GM21786 (cell line): ENCODE results near the gene ABCA13.

Source experiments
- ATAC-seq: cut with Tn5 transposase; IDR thresholded peaks from one replicate; pipeline ENCODE4 v1.9.1; 2021; ENCODE audit not compliant: unreplicated experiment

ABCA13 gene

DNA sequence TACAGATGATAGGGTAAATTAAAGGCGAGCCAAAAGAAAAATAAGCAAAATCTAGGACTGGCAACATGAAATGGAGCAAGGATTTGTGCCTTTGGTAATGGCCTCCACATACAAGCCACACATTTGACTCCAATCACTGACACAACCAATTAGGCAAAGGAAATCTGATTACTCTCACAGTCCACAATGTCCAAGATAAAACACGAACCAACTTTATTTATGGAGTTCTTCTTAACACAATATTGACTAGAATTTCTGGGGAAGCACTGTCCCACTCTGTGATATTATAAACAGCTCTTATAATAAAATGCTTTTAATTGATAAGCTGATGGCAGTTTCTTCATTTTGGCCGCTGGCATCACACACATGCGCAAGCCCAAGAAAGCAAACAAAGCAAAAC lies 334.2 kb downstream of the ABCA13 start:
- no peak for ATAC-seq

DNA sequence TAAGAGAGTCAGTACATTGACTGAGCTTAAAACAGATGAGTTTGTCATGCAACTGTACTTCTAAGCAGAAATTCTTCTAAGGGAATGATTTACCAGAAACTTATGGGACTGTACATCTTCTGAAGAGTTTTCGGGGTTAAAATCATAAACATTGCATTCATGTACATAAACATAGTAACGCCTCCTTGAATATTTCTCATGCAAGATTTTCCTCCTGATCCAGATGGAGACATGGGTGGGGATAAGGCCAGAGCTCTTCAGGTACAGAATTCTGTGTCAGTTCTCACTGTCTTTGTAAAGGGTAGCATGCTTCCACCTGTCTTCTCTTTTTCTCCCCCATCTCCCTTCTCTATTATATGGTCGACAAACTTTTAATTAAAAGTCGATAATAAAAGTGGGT lies 335.3 kb downstream of the ABCA13 start:
- no peak for ATAC-seq

DNA sequence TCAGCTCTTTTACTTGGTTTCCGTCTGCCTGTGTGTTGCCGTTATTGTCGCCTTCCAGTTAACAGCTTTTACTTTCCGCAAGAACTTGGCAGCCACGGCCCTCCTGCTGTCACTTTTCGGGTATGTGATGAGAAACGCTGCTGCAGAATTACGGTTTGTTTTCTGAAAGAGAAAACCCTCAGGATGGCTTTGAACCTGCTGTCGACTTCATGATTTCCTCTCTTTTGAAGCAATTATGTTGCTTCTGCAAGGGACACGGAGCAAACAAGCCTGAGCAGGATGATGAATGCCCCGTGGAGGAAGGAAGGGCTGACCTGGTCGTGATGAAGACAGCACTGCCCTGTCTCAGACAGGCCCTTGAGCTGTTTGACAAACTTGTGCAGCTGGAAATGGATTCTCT lies 339.8 kb downstream of the ABCA13 start:
- ATAC-seq = no peak

DNA sequence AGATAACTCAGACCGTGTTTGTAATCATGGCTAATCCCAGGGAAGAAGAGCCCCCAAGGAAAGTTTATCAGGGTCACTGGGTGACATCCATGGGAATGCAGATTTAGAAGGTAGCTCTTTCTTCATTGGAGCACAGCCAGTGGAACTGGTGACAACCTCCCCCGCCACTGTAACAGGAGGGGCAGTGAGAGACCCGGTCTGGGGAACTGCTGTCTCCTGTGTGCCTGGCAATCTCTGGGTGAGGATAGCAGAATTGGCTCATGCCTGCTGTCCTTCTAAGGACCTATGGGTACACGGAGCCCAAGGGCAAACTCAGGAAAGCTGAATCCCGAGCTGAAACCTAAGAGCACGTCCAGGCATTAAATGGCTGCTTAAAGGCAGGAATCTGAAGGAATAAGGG lies 341.6 kb downstream of the ABCA13 start:
- no peak for ATAC-seq

DNA sequence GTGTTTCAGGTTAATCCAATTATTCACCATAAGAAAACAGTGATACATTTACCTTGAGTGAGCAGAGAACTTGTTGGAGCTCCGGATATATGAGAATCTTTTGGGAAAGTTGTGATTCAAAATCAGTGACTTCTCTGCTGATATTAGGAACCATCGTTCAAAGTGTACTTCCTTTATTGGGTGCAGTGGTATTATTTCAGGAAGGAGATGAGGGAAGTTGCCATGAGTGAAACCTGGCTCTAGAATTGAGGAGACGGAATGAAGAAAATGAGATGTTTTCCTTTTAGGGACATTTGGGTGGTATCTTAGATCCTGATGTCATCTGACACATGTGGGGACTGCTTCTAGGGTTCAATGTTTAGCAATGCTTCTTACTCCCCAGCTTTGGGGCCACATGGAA lies 343.9 kb downstream of the ABCA13 start:
- no peak for ATAC-seq

DNA sequence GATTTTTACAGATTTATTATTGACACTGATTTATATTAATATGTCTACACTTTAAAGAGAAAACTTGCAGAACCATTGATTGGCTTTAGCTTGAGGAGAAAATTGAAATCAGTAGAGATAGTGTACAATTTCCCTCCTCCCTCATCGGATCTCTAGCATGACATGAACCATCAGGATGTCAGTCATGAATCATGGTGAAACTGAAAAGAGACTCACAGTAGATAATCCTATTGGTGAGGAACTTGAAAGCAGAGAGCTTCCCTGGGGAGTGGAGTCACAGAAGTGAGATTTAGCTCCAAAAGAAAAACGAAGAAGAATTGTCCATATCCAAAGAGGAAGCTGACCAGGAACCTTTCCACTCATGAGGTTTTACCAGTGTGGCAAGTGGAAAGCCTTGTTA lies 346.8 kb downstream of the ABCA13 start:
- no peak for ATAC-seq

DNA sequence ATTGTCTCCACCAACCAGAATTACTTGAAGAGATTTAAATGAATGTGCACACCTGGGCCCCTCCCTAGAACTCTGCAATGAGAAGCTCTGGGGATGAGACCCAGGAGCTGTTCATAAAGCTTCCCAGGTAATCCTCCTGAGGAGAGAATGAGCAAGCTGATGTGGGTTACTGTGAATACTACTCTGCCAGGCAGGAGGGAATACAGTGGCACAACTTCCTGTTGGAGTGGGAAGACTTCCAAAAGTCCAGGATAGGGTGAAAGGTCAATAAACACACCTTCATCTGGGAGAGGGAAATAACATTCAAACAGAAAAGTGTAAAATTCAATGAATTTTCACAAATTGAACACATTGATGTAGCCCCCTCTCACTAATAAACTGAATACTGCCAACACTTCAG lies 351.4 kb downstream of the ABCA13 start:
- no peak for ATAC-seq

DNA sequence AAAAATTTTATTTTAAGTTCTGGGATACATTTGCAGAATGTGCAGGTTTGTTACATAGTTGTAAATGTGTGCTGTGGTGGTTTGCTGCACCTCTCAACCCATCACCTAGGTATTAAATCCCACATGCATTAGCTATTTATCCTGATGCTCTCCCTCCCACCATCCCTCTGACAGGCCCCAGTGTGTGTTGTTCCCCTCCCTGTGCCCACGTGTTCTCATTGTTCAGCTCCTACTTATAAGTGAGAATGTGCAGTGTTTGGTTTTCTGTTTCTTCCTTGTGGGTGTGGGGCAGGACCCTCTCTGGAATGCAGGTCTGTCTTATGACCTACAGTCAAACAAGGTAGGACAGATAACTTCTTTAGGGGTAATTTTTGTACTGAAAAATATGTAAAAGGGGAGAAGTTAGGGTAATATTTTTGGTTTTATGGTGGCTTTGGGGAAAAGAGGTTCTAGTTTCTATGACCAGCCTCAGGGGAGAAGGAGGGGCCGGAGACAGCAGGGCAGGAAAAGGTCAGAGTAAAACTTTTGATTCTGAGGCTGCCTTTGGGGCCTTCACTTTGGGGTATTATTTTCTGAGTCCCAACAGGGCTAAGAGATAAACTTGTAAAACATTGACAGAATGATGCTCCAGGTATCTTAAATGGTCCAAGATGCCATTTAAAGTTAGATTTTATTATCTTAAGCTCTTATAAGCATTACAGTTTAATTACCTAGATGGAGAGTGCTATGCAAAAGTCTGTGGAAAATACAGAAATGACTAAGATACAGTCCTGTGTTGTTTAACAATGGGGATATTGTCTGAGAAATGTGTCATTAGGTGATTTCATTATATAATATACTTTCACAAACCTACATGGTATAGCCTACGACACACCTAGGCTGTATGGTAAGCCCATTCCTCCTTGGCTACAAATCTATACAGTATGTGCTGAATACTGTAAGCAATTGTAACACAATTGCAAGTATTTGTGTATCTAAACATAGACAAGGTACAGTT lies 354.8 kb downstream of the ABCA13 start:
- no peak for ATAC-seq

DNA sequence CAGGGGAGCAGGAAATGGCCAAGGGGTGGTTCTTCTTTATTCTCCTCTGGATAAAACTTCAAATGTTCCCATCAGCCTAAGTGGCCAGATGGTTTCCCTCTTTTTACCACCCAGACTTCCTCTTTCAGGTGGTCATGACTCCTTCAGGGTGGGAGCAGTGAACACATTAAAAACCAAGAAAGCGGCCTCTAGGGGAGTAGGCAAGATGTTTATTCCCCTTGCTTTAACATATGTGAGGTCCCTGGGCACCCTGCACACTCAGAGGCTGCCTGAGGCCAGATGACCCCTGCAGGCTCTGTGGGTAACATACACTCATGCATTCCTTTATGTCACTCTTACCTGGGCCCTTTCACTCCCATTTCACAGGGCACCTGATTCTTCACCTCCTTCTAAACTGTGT lies 357.4 kb downstream of the ABCA13 start:
- peak; percentile 44 for ATAC-seq

DNA sequence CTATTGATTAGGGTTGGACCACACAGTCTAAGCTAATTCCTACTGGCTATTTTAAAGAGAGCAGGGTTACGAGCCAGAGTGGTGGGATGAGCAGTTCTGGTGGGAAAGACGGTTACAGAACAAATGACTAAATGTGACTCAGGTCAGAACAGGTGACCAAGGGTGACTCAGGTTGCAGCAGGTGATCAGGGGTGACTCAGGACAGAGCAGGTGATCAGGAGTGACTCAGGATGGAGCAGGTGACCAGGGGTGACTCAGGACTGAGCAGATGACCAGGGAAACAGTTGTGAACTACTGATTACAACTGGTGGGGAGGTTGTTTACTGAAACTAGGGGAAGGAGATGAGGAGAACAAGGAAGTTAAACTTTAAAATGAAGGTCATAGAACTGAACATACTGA lies 366.3 kb downstream of the ABCA13 start:
- ATAC-seq = no peak

DNA sequence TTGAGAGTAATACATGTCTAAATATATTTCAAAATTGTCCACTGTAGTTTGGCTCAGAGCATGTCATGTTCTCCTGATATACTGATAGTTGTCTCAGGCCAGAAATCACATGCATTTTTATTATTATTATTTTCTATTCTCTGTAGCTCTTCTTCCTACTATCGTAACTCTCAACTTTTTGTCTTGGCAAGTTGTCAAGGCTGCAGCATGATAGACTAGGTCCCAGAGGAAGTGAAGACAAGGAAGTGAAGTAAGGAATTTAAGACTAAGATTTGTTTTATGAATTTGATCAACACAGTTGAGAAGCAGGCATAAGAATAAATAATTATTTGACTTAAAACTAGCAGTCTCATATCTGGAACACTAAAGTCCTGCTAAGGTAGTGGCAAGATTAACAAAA lies 369.5 kb downstream of the ABCA13 start:
- no peak for ATAC-seq

DNA sequence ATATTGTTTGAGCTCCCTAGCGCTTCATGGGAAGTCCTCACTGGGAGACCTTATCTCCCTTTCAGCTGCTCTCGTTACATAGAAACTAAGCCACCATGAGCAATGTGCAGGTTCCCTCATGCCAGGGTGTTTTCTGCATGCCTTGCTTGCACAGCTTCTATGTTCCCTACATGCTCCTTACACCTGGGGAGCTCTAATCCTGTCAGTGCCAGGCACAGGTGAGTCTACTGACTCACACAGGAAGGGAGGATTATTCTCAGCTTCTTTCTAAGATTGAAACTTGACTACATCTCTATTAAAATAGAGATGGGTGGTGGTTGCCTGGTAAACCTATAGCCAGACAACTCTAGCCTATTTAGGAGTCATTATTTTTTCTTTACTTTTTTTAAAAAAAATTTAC lies 377.4 kb downstream of the ABCA13 start:
- no peak for ATAC-seq

DNA sequence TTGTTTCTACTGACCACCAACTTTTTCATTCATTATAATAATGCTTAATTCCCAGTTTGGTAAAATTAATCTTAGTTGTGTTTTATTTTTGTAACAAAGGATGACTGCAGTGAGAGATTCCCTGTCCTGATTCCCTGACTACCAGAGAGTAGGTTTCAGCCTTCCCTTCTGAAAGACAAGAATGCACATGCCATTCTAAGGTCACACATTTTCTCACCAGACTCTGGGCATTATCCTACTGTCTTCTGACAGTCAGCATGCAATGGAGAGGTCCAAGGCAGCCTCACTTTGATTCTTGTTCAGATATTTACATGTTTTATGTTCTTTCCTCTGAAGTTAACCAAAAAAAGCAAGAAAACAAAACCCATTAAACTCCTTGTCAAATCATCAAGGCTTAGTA lies 380.4 kb downstream of the ABCA13 start:
- no peak for ATAC-seq

DNA sequence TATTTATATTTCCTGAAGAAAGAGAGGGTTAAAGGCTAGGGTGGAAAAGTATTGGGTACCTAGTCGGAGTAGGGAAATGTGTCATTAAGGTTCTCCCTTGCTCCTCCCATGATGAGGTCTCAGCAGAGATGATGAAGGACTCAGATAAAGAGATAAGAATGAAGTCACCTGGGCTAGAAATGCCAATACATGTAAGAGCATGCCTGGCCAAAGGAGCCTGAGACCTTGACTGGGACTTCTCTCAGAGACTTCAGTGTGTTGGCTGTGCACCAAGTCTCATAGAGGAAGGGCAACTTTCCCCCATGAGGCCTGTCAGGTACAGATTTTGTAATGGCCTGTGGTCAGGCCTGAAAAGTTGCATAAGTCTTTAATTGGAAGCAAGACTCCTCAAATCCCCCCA lies 392.1 kb downstream of the ABCA13 start:
- no peak for ATAC-seq

DNA sequence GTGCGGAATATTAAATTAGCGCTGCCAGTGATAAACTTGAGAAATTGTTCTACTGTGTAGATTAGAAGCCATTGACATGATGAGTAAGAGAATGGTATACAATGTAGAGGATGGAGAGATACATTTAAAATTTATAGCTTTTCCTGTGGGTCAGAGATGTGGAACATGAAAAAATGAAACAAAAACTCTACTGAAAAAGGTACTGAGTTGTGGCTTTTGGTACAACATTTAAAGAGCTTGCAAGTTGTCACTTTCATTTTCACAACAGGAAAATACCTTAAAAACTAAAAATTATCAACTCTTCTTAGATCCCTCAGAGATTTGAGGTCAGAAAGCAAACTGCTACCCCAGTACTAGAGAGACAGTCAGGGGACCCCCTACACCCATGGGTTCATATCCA lies 404.3 kb downstream of the ABCA13 start:
- peak; percentile 40 for ATAC-seq

DNA sequence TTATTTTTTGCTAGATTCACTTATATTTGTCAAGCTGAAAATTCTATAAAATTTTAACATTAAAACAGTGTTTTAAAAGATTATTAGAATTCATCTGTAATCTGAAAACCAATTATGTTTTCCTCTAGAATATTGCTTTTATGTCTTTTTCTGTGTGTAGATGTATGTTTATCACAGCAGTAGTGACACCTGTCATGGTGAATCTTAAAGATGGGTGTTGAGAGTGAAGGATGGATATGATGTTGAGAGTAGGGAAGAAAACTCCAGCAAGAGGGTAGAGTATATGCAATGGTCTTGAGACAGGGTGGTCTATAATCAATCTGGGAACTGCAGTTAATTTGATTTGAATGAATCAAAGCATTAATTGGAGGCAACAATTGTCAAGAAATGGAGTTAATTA lies 416.2 kb downstream of the ABCA13 start:
- ATAC-seq = no peak

DNA sequence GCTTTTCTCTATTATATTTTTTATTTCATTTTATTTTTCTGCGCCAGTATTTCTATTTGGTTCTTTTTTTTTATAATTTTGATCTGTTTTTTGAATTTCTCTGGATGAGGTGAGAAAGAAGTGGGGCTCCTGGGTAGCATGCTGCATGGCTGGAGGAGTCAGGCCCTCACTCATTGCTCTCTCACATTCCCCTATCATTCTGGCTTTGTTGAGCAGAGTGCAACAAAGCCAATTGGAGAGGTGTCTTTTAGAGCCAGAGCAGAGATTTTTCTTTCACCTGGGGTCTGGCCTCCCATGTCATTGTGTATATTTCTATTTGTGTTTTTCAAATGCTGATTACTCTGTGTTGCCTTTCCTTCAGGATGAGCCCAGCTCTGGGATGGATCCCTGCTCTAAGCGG lies 423.1 kb downstream of the ABCA13 start:
- ATAC-seq = no peak

DNA sequence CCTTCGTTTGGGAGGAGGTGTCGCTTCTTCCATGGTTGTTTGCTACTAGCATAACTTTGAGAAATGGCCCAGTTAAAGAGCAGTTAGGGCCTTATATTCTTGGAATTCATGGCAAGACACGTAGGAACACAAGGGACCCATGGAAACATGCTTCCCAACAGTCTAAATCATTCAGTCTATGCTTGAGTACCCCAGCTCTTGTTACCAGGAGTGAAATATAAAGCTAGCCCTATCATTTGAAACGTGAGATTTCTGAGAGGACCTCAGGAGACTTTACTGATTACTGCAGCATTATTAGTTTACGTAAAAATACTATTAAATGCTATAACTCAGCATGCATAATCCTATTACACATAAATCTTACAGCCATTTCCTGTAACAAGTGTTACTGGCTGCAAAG lies 424.5 kb downstream of the ABCA13 start:
- no peak for ATAC-seq

DNA sequence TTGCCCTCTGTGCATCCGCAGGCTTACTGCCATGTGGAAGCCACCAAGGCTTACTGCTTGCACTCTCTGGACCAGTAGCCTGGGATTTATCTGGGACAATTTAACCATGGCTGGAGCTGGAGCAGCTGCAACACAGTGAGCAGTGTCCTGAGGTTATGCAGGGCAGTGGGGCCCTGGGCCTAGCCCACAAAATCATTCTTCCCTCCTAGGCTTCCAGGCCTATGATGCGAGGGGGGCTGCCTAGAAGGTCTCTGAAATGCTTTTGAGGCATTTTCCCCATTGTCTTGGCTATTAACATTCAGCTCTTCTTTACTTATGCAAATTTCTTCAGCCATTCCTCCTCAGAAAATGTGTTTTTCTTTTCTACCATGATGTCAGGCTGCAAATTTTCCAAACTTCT lies 439.4 kb downstream of the ABCA13 start:
- ATAC-seq = no peak

DNA sequence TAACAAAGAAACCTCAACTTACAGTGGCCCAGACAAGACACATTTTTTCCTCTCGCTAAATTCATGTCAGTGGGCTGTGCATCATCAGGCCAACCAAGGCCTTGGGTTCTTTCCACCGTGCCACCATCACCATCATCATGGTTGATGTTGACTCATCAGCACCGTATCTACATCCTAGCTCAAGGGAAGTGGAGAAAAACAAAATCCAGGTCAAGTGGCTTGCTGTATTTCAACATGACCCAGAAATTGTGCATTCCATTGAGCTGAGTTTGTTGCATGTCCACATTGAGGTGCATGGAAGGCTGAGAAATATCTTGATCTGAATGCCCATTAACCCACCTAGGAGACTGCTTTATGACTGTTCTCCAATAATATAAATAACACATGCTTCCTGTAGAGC lies 440.7 kb downstream of the ABCA13 start:
- no peak for ATAC-seq

DNA sequence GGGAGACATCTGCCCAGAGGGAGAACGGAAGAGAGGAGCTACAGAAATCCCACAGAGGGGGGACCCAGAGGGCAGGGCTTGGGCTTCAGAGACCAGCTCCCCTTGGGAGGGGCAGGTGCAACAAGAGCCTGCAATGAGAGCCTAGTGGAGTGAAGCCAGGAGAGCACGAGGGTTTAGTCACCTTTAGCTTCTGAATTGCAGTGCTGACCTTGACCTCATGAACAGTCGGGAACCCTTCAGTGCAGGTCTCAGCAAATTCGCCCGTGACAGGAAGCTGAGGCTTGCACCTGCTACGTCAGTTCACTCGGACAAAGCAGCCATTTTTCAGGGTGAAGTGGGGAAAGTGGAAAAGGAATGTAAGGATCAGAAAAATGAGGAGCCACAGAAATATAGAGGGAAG lies 446.2 kb downstream of the ABCA13 start:
- ATAC-seq = no peak

DNA sequence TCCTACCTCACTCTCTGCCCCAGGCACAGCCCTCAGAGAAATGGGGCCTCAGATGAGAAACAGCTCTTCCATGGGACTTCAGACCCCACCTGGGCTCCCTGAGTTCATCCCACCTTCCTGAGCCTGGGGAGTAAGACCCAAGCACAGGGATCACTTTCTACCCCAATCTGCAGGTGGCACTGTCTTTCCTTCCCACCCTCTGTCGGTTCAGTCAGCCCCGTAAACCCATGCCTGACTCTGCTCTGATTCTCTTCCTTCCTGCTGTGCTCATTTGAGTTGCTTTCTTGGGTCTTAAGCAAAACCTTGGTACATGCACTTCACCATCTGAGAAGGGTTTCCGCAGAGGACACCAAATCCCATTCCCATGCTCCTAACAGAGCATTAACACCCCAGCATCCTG lies 446.7 kb downstream of the ABCA13 start:
- ATAC-seq = no peak

DNA sequence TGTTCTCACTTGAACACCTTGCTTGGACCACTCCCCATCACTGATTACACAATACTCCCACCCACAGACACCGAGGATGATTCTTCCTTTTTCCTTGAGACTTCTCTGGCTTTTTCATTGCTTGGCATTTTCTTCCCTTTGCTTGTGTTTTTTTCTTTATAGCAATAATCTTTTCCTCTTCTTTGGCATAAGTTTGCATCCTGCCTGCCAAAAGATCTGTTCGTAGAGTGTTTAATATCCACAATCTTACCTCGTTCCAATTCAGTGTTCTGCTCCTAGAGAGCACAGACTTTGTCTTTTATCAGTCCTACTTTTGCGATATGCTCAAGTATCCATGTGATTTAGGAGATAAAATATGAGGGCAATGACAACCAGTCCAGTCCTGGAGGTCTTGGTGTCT lies 449.8 kb downstream of the ABCA13 start:
- ATAC-seq = no peak
